NCI-H2107 (cell line): ENCODE data around the gene CMPK1.
A peak's percentile ranks its signal among the peaks of the same experiment; 100 is the strongest.
"Not testable (repeated sequence)": the region's sequence is repeated elsewhere in the genome, so short reads cannot be mapped to it uniquely, and the experiment has no call there.

Experiments
- DNase-seq: peaks from one replicate; lab custom pipeline; 2025; lab: John Stamatoyannopoulos, UW

CMPK1 gene, protein sequence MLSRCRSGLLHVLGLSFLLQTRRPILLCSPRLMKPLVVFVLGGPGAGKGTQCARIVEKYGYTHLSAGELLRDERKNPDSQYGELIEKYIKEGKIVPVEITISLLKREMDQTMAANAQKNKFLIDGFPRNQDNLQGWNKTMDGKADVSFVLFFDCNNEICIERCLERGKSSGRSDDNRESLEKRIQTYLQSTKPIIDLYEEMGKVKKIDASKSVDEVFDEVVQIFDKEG

GRCh38 chr1:47333578-47333921, at the start of gene CMPK1:
CMPK1 (plus strand) TSS chr1:47333790; CDS start chr1:47333946, 156 bp downstream.
- DNase-seq, result peak; percentile 87

DNA sequence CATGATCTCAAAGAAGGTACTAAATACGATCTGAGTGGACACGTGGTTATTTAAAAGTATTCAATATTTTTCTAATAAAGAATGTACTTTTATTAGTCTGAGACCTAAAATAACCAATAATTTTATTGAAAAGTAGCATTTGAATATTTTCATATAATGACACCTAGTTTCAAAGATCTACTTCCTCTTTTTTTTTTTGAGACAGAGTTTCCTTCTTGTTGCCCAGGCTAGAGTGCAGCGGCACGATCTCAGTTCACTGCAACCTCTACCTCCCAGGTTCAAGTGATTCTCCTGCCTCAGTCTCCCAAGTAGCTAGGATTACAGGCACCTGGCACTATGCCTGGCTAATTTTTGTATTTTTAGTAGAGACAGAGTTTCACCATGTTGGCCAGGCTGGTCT, 45.5 kb upstream of the CMPK1 start:
- DNase-seq, result not testable (repeated sequence)

GRCh38 chr1:47294863-47295262, 38.7 kb upstream of the CMPK1 start:
- DNase-seq, result not testable (repeated sequence)

- no peak for DNase-seq
Observed at GRCh38 chr1:47295579-47295978, 38.0 kb upstream of the CMPK1 start.

- DNase-seq, result no peak
Observed at GRCh38 chr1:47298025-47298699, 35.4 kb upstream of the CMPK1 start.

- DNase-seq, result no peak
Observed at GRCh38 chr1:47302472-47302871, 31.1 kb upstream of the CMPK1 start.

DNA sequence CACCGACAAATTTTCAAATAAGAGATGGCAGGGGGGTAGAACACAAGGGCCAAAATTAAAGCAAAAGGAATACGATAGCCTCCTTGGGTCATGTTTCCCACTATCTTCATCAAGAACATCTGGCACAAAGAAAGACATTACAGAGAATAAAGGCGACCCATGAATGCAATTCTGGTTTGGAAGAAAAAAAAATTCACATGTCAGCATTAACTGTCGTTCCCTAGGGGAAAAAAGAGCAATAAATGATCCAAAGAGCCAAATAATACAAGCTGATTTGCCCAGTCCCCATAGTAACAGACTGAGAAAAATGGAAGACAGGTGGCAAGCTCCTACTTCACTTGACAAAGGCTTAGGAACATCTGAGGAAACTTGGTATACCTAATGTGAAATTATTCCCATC, 24.2 kb upstream of the CMPK1 start:
- no peak for DNase-seq

DNA sequence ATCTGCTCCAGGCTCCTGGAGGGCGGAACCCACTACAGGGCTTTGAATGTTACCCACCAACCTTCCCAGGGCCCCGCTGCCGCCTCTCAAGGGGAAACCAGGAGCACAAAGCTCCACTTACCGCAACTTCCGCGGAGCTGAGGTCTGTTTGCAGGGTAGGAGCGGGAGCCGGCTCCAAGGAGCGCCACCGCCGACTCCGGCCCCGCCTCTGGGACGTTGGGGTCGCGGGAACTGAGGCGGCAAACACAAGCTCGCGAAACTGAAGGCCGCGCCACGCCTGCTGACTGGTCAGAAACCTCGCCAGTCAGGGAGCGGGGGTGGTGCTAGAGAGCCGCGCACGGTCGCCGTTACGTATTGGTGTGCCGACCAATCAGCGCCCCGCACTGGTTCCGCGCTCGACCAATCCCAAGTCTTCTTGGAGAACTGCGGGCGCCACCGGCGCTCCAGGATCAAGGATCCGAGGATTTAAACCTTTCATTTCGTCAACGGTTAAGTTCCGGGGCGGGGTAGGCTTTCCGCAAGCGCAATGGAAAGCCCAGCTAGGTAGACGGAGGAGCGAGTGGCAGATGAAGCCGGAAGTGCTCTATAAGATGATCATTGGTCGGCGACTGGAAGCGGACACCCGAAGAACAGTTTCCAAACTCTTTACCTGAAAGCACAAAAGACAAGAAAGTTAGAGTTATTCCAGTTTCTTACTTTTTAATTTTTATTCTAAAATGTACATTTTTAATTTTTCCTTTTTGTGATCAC, 19.5 kb upstream of the CMPK1 start, which contains the start of gene STIL:
Gene STIL, minus strand, starts transcription at position 233 of the 750 bp plus-strand sequence. CDS start 3,828 bp downstream, outside the sequence.
- DNase-seq, result peak; percentile 99

GRCh38 chr1:47317841-47318240, 15.7 kb upstream of the CMPK1 start:
- DNase-seq, result no peak

GRCh38 chr1:47319968-47320367, 13.6 kb upstream of the CMPK1 start:
- DNase-seq, result not testable (repeated sequence)

GRCh38 chr1:47323599-47324031, 10.0 kb upstream of the CMPK1 start:
- no peak for DNase-seq

GRCh38 chr1:47324682-47325081, 8.9 kb upstream of the CMPK1 start:
- no peak for DNase-seq

GRCh38 chr1:47325528-47325927, 8.1 kb upstream of the CMPK1 start:
- peak; percentile 55 for DNase-seq

DNA sequence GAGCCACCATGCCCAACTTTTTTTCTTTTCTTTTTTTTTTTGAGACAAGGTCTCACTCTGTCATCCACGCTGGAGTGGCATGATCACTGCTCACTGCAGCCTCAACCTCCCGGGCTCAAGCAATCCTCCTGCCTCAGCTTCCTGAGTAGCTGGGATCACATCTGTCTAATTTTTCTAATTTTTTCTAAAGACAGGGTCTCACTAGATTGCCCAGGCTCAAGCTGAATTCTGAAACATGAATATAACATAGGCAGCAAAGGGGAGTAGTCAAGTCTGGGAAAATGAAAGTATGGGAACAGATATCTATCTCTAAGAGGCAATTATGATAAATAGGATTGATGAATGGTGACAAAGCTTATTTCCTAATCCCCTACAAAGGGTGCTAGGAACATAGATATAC, 7.3 kb upstream of the CMPK1 start:
- no peak for DNase-seq

- DNase-seq, result no peak
Observed at GRCh38 chr1:47328992-47329391, 4.6 kb upstream of the CMPK1 start.

DNA sequence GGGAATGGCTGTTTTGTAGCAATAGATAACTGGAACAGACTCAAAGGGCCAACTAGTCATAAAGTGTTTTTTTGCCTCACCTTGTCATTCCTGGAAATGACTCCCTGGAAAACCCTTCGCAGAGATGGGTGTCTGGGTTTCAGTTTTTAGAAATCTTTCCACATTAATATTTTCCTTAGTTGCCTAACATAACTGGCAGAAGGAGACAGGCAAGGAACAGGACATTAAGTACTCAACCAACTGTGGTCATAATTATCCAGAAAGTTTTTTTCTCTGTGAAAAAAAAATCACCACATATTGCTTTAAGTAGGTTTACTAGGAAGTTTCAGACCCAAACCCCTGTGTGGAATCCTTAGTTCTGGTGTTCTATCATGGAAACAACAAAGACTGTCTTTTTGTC, 3.4 kb upstream of the CMPK1 start:
- DNase-seq, result no peak

DNA sequence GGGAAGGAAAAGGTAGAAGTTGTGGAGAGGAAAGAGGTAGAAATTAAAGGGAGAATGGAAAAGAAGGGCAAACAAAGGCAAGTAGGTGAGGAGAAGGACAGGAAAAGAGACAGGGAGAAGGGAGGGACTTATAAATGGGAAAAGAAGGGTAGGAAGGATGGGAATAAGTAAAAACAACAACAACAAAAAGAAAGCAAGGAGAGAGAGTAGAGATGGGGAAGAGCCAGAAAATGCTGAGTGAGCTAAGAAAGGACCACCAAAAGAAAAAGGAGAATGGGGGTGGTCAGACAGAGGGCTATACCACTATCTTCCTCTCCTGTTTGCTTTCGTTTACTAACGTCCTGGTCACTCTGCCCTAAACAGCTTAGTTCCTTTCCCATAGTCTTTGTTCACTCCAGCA, 1.7 kb upstream of the CMPK1 start:
- DNase-seq, result no peak

DNA sequence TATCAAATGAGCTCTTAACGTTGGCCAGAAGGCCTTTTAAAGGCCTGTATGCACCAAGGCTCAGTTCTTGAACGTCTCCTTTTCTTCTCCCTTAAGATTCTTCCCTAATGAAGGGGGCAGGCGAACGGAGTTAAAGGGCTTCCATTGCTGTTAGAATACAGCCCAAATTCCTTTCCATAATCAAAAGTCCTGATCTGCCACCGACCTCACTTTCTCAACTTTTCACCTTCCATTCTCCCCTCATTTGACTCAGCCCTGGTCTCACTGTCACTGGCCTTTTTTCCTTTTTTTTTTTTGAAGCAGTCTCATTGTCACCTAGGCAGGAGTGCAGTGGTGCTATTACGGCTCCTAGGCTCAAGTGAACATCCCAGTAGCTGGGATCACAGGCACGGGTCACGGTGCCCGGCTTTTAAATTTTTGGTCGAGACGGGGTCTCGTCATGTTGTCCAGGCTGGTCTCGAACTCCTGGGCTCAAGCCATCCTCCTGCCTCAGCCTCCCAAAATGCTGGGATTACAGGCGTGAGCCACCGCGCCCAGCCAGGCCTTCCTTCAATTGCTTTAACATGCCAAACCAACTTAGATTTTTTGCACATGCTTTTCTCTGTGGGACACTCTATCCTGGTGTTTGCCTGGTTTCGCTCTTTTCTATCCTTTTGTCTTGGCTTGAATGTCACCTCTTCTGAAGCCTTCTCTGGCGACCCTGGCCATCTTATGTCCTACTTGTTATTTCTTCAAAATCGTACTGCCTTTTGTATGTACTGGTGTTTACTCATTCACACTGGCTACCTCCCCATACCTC, 612 bp upstream of the CMPK1 start:
- no peak for DNase-seq

- peak; percentile 72 for DNase-seq
Observed at GRCh38 chr1:47333922-47334764, 553 bp downstream of the CMPK1 start.

DNA sequence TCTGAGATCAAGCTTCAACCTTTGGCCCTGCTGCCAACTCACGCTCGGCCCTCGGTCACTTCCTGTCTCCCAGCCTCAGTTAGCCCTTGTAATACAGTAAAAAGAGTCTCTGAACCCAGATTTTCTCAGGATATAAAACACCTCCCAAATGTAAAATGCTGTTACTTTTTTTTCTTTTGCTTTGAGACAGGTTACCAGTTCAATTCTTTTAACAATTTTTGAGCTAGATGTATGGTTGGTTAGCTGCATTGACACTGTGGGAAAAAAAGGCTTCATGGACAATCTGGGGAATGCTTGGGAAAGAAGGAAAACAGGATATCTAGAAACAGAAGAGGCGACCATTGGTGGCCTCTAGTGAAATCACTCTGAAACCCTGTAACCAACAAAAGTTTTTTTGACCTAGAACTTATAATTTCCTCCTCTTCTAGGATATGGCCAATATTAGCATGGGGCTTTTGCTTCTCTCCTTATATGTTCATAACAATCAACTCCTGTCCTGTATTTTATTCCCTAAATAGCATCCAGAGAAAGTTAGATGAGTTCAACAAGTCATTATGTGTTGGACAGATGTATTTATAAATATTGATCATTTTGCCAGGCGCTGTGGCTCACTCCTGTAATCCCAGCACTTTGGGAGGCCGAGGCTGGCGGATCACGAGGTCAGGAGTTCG, 1.3 kb downstream of the CMPK1 start:
- DNase-seq, result no peak

DNA sequence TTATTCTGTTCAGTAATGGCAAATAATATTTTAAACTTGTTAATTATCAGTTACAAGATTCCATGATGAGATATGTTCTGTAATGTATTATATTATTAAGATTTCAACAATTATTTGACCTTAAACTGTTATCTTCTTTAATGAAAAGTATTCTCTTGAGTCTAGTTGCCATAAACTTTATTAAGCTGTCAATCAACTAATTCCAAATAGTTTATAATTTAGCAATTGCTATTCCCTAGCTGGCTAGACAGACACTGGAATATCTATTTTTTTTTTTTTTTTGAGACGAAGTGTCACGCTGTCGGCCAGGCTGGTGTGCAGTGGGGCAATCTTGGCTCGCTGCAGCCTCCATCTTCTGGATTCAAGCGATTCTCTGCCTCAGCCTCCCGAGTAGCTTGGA, 3.8 kb downstream of the CMPK1 start:
- no peak for DNase-seq
